ENCODE measurements around the gene HIF3A. TPM values are rescaled to one million over a fixed set of nuclear protein-coding genes. Genes with fewer than 3 reads are reported as not detected.

The HIF3A gene
- total RNA-seq, 1 donor from 2014 or later, result 0.42 TPM

DNA sequence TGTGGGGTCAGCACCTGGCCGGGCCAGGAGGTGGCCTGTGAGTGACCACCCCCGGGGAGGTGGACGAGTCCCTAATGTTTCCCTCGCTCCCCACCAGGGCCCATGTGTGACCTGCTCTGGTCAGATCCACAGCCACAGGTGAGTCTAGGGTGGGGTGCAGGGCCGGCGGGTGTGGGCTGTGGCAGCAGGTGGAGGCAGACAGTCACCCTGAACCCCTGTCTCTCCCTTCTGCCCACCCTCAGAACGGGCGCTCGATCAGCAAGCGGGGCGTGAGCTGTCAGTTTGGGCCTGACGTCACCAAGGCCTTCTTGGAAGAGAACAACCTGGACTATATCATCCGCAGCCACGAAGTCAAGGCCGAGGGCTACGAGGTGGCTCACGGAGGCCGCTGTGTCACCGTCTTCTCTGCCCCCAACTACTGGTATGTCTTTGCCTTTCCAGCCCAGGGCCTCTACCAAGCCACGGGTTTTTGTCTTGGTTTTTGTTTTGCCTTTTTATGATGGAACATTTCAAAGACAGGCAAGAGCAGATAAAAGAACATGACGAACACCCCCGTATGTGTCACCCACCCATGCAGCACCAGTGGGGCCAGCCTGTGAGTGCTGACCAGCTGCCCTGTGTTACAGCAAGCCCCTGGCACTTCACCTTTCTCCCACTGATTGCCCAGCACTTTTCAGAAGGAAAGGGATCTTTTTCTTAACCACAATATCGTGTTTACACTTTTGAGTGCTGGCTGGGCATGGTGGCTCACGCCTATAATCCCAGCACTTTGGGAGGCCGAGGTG, 91.7 kb downstream of the HIF3A start:
- TF ChIP-seq, protein P1, sequence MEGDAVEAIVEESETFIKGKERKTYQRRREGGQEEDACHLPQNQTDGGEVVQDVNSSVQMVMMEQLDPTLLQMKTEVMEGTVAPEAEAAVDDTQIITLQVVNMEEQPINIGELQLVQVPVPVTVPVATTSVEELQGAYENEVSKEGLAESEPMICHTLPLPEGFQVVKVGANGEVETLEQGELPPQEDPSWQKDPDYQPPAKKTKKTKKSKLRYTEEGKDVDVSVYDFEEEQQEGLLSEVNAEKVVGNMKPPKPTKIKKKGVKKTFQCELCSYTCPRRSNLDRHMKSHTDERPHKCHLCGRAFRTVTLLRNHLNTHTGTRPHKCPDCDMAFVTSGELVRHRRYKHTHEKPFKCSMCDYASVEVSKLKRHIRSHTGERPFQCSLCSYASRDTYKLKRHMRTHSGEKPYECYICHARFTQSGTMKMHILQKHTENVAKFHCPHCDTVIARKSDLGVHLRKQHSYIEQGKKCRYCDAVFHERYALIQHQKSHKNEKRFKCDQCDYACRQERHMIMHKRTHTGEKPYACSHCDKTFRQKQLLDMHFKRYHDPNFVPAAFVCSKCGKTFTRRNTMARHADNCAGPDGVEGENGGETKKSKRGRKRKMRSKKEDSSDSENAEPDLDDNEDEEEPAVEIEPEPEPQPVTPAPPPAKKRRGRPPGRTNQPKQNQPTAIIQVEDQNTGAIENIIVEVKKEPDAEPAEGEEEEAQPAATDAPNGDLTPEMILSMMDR (IDR thresholded peaks at IDR 0.05; ENCODE audit: insufficient read depth, low read length, poor library complexity, severe bottlenecking), result no peak
- Histone ChIP-seq H3K27me3 (ENCODE audit: control insufficient read depth, insufficient read depth, low read length) (no peaks in the 10 kb centered on the region), H3K36me3 (ENCODE audit: control insufficient read depth, insufficient read depth, low read length) (peaks cover 5% of the 10 kb centered on the region), H3K4me3 (ENCODE audit: low read depth, low read length) (no peak overlapping the region)
- no peak for DNase-seq (ENCODE audit: low read depth)

DNA sequence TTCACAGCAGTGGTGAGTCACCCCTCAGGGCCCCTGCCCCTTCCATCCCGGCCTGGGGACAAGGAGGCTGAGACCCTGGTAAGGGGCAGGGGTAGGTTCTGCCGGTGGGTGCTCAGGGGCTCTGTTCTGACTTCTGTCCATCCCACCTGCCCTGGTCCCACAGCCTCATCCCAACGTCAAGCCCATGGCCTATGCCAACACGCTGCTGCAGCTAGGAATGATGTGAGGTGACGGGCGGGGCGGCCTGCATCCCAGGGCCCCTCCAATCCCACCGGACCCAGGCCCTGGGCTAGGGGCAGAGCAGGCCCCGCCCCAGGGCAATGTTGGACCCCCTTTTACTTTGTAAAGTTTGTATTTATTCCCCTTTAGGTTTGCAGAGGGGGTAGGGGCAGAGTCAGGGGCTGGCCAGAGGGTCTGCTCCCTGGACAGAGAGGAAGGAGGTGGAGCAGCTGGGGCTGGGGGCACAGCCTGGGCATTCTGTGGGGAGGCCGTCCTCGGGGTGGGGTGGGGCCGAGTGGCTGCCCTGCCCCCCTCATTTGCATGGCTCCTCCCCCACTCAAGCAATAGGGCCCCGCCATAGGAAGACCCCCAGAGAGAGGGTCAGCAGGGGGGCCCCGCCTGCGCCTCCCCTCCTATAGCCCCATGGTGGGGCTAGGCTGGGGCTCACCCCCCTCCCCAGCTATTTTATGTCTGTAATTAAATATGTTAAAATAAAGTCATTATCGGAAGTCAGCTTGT, 93.4 kb downstream of the HIF3A start:
- Histone ChIP-seq H3K4me3 (ENCODE audit: low read depth, low read length) (no peak overlapping the region), H3K36me3 (ENCODE audit: control insufficient read depth, insufficient read depth, low read length) (peaks cover 2% of the 10 kb centered on the region), H3K27me3 (ENCODE audit: control insufficient read depth, insufficient read depth, low read length) (no peaks in the 10 kb centered on the region)
- no peak for DNase-seq (ENCODE audit: low read depth)
- TF ChIP-seq, protein P1 (IDR thresholded peaks at IDR 0.05; ENCODE audit: insufficient read depth, low read length, poor library complexity, severe bottlenecking), result no peak

DNA sequence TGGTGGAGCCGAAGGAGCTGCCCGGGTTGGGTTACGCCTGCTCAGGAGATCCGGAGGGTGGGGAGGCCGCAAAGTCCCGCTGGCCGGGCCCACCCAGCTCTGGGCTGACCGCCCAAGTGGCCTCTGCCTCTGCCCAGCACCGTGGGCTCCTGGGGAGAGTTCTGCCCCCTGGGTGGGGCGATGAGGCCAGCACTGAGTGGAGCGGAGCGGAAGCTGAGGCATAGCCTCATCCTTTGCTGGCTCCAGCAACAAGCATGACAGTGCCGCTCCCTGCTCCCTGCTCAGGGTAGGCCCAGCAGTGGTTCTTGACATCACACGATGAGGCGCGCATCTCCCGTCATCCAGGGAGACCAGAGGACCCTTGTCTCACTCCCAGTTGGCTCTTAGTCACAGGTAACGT, 94.0 kb downstream of the HIF3A start:
- TF ChIP-seq, protein P1 (IDR thresholded peaks at IDR 0.05; ENCODE audit: insufficient read depth, low read length, poor library complexity, severe bottlenecking), result no peak
- no peaks in the 10 kb centered on the region for H3K27me3 ChIP-seq (ENCODE audit: control insufficient read depth, insufficient read depth, low read length)
- H3K36me3 ChIP-seq (ENCODE audit: control insufficient read depth, insufficient read depth, low read length), result peaks cover 2% of the 10 kb centered on the region
- DNase-seq (ENCODE audit: low read depth), result no peak
- no peak overlapping the region for H3K4me3 ChIP-seq (ENCODE audit: low read depth, low read length)

DNA sequence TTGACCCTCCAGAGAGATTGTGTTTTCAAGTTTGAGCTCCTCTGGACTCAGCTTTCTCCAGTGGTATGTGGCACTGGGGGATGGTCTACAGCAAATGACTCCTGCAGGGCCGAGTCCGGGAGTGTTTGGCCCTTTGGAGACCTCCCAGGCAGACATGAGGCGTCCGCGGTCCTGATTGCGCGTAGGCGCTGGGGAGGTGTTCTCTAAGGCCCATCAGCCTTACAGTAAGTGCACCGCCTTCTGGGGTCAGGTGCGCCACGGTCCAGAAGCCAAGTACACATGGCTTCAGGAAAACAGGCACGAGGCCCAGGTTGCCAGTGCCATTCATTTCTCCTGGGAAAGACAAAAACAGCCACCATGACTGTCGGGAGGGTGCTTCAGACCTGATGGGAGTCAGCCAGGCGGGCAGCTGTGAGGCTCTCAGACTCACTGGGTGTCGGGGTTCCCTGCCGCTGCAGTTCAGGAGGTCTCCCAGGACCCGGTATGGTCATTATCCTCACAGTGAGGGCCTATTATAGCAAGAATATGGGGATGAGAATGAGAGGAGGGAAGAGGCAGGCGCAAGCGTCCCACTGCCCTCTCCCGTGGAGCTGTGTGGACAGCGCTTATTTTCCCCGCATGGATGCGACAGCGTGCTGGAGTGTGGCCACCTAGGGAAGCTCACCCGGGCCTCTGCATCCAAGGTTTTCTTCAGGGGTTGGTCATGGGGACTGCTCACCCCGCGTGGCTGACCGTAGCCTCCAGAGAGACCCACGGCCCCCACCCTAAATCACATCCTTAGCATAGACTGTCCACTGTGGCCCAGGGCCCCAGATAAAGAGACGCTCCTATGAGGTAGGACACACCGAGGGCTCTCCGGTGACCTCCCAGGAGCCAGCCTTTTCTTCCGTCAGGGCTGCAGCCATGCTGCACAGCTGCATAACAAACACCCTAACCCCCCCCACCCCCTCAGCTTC, 94.7 kb downstream of the HIF3A start:
- Histone ChIP-seq H3K36me3 (ENCODE audit: control insufficient read depth, insufficient read depth, low read length) (peaks cover 2% of the 10 kb centered on the region), H3K27me3 (ENCODE audit: control insufficient read depth, insufficient read depth, low read length) (no peaks in the 10 kb centered on the region), H3K4me3 (ENCODE audit: low read depth, low read length) (no peak overlapping the region)
- DNase-seq (ENCODE audit: low read depth), result no peak
- TF ChIP-seq, protein P1 (IDR thresholded peaks at IDR 0.05; ENCODE audit: insufficient read depth, low read length, poor library complexity, severe bottlenecking), result no peak

DNA sequence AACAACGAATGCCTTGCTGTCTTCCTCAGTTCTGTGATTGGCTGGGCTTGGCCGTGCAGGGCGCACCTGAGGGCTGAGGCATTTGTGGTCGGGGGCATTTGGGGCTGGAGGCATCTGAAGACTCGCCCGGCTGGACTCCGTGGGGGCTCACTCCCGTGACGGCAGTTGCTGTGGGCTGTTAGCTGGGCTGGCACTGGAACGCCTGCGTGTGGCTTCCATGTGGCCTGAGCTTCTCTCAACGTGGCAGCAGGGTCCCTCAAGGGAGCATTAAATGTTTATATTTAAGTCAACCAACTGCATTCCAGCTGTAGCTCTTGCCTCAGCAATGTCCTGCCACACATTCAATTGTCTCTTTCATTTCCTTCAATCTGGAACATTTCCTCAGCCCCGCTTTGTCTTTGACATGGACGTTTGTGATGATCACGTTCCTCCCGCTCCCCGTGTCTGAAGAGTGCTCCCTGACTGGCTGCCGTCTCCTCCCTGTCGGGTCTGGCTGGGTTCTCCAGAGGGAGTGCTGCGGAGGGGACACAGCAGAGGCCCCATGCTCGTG, 95.5 kb downstream of the HIF3A start:
- no peak for DNase-seq (ENCODE audit: low read depth)
- Histone ChIP-seq H3K4me3 (ENCODE audit: low read depth, low read length) (no peak overlapping the region), H3K36me3 (ENCODE audit: control insufficient read depth, insufficient read depth, low read length) (no peaks in the 10 kb centered on the region), H3K27me3 (ENCODE audit: control insufficient read depth, insufficient read depth, low read length) (no peaks in the 10 kb centered on the region)
- TF ChIP-seq, protein P1 (IDR thresholded peaks at IDR 0.05; ENCODE audit: insufficient read depth, low read length, poor library complexity, severe bottlenecking), result no peak
